ENCODE data around the gene AGAP1.
"Not testable (repeated sequence)": the region's sequence is repeated elsewhere in the genome, so short reads cannot be mapped to it uniquely, and the experiment has no call there.

The AGAP1 gene

DNA sequence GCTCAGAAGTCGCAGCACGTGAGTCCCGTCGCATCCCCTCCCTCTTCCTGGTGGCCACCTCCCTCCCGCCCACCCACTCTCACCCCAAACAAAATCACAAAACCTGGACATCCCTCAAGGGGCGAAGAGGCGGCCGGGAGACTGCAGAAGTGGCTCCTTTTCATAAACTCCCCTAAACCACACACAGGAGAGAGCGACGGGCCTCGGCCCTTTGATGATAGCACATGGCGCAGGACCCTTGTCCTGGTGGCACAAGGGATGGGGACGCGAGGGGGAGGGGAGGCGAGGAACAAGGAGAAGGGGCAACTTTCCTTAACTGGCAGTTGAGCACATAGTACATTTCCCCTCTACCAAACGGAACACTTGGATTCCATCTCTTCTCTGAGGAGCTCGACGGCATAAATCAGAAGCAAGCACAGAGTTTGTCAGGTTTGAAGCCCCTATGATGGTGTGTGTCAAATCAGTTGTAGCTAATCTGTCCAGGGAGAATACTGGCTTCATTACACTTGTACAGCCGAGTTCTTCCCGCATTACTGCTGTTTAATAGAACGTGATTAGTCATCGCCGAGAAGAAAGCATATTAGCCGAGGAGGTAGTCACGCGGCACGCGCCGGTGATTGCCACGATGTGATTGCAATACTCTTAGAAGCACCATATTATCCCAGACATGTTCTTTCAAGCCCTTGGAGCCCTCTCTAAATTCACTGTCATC, 630.5 kb downstream of the AGAP1 start:
- DNase-seq (ENCODE audit: low read depth in 2 of 2) = no peak

DNA sequence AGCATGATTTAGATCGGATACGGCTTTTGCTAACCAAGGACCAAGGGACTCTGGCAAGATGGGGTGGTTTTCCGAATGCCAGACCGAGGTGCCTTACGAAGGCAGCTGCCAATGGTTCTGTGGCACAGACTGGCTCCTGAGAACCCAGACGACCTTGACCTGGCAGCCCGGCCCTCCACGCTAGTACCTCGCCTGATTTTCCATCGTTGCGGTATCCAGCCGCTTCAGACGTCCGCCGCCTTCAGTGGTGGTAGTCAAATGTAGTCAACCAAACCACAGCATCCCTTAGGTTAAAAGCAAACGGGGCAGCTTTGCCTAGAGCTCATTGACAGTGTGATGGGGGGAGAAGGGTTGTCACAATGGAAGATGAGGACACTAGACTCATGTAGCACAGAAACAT, 631.7 kb downstream of the AGAP1 start:
- DNase-seq (ENCODE audit: low read depth in 2 of 2) = no peak

DNA sequence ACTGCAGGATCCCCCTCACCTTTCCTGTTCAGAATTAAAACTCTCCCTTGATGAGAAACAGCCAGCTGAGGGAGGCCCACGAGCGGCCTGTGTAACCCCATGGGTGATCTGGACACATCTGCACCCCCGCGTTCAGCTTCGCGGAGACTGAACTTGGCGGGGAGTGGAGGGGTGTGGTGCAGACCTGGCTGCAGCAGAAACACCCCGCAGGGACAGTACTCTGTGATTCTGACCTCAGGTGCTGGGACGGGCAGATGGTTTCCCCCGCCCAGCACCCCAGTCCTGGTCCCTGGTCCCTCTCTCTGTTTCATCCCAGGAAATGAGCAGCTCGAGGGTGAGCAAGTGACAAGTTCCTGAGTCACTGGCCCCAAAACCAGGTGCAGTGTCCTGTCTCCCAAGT, 633.2 kb downstream of the AGAP1 start:
- DNase-seq (ENCODE audit: low read depth in 2 of 2) = no peak

DNA sequence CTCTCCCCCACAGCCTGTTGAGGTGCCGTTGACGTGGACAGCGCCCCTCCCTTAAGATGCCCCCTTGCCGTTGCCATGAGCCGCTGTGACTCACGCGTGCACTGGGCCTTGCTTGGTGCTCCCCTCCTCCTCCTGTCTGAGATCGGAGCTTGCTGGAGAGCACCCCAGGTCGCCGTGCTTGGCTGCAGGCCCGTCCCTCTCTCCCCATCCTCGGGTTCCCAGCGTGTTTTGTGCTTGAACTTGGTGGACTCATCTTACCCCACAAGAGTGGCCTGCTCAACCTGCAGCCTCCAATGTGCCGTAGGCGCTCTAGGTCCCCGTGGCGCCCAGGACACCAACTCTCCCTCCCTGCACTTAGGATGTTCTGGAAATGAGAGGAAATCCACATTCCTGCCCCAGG, 634.5 kb downstream of the AGAP1 start:
- no peak for DNase-seq (ENCODE audit: low read depth in 2 of 2)

DNA sequence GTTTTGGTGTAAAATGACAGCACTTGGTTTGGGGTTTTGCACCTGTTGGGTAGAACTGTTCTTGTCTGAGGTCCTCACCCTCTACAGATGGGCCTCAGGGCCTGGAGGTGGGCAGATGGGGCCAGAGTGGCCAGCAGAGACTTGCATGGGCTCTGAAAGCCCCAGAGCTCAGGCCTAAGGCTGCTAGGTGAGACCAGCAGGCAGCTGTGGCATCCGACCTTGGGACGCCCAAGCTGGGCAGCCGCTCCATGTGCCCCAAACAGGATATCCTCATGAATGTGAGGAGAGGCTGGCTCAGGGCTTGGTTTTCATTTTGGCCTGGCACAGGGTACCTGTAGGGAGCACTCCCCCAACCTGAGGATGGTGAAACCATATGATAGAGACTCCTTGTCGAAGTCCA, 636.1 kb downstream of the AGAP1 start:
- no peak for DNase-seq (ENCODE audit: low read depth in 2 of 2)

DNA sequence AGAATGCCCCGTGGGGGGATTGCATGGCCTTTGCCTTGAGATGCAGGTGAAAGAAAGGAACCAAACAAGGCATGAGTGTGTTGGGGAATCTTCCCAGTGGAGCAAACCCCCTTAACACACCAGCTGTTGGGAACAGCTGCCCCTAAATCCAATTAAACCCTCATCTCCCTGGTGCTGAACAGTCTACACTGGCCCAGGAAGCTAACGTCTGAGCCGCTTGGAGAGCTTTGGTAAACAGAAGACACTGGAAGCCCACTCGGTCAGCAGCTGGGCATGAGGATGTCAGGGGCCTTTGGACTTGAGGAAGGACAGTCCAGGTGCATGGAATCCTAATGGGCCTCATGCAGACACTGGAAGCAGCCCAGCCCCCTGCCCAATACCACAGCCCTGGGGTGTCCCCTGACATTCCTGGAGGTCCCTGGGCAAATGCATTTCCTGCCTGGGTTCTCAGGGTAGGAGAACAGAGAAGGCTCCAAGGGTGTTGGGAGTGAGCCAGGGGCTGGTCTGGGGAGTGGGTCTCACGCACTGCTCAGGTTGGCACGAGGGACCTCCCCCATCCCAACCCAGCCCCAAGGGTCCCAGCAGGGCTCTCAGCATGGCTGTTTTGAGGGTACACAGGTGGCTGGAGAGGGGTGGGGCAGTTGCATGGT, 636.6 kb downstream of the AGAP1 start:
- DNase-seq (ENCODE audit: low read depth in 2 of 2) = no peak

DNA sequence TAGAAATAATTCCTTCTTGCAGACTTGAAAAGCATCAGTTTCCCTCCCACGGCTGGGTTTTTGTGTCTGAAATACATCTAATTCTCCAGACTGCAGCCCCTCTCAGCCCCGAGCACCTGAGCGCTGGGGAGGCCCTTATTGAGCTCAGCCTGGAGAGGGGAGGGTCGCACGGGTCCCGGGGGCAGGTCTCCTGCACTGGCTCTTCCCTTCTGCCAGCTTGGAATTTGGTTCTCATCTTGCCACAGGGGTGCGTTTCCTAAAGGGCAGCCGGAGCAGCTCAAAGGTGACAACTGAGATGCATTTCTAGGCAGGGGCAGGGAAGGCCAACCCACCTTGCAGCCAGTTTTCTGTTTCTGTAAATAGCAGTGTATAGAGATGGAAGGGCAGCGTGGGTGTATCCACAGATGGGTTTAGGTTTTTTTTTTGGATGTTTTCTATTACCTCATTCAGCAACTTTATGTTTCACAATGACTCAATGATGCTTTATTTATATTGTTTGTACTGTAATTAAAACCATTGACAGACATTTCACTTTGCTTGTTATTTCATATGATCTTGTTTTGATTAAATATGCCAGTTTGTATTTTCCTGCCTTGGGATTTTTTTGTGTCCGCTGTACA, 637.3 kb downstream of the AGAP1 start:
- DNase-seq (ENCODE audit: low read depth in 2 of 2) = no peak

DNA sequence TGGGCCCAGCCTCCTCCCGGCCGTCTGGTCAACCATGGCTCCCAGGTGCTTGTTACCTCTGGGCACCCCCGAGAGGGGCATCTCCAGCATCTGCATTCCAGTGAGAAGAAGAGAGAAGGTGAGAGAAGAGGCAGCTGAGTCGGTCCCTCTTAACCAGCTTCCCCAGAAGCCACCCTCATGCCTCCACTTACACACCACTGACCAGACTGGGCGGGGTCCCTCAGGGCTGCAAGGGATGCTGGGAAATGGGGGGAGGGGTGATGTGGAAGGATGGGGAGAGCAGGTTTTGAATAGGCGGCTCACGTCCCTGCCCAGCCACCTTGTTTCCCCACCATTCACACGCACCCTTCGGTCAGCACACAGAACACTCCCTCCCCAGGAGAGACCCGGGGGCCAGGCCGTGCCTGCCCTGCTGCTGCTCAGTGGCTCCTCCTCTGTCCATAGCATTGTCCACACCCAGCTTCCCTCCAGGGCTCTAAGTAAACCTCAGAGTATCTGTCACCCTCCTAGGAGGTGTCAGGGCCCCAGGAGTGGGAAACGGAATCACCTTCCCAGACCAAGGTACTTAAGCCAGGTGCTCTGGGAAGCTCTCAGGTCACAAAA, 639.7 kb downstream of the AGAP1 start:
- no peak for DNase-seq (ENCODE audit: low read depth in 2 of 2)

DNA sequence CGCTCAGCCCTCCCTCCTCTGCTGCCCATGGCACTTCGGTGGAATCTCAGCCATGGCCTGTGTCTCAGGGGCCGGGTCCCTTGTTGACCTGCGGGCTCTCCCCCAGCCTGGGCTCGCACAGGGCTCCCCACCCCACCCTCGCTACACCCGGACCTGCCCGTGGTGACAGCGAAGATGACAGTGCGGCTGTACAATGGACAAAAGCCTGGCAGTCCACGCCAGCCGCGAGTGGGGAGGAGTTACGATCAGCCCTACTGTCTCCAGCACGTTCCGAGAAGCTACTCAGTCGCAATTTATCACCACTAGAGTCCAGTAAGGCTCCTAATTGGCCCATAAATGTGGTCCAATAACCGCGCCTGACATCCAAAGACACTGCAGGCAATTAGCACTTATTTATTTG, 642.7 kb downstream of the AGAP1 start:
- DNase-seq (ENCODE audit: low read depth in 2 of 2) = no peak

DNA sequence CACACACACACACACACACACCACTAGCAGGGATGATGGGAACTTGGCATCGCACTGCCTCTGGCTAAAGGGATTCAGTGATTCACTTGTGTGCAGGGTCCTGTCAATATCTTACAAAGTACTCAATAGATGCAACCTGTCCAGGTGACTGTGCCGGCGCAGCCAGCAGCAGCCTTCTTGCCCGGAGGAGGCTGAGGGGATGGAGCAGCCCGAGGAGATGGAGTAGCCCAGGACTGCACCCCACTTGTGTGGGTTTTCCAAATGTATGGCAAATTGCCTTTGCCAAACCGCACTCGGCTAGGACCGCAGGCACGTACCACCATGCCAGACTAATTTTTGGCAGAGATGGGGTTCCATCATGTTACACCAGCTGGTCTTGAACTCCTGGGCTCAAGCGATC, 643.2 kb downstream of the AGAP1 start:
- DNase-seq (ENCODE audit: low read depth in 2 of 2) = no peak

DNA sequence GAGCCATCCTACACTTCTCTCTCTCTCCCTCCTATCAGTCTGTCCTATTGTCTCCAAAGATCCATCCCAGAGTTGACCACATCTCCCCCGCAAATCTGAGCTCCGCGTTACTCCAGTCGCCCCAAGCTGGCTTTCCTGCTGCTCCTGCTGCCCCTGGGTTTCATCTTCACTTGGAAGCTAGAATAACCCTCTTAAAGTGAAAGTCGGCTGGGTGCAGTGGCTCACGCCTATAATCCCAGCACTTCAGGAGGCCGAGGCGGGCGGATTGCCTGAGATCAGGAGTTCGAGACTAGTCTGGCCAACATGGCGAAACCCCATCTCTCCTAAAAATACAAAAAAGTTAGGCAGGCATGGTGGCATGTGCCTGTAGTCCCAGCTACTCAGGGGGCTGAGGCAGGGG, 647.8 kb downstream of the AGAP1 start:
- DNase-seq (ENCODE audit: low read depth in 2 of 2) = not testable (repeated sequence)

DNA sequence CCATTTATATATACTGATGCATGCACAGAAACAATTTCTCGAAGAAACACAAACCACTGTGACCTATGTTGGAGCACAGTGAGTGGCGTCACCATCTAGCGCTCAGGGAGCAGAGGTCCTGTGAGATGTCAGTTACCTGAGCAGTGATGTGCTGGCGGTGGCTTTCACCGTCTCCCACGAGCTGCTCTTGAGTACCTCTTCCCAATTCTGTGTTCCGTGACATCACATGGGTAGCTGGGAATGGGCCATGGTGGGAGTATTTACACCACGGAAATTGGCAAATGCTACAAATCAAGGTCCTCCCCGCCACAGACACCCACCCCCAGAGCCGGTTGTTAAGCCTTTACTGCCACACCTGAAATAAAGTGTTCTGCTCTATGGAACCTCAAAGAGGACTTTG, 650.0 kb downstream of the AGAP1 start:
- no peak for DNase-seq (ENCODE audit: low read depth in 2 of 2)

DNA sequence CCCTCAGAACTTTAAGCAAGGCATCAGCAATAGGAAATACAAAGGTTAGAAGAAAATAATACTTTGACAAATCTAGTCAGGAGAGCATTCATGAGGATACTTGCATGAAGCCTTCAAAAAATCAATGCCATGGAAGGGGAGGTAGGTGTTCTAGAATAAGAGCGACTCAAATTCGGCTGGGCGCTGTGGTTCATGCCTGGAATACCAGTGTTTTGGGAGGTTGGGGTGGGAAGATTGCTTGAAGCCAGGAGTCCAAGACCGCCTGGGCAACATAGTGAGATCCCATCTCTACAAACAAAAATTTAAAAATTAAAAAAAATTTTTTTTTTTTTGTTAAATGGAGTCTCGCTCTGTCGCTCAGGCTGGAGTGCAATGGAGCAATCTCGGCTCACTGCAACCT, 652.6 kb downstream of the AGAP1 start:
- DNase-seq (ENCODE audit: low read depth in 2 of 2) = no peak

DNA sequence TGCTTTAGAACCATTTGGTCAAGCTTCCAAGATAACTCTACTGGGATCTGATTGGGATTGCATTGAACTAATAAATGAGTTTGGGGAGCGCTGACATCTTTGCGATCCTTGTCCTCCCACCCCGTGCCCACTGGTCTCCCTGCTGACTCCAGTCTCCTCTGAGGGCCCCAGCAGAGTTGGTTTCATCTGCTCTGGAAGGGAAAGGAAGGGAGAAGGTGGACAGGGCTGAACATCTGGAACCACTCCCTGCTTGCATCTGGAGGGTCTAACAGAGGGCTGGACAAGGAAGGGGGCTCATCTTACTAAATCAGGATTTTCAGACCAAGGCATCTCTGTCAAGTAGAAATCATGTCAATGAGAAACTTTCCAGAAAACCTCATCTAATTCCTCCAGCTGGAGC, 661.6 kb downstream of the AGAP1 start:
- no peak for DNase-seq (ENCODE audit: low read depth in 2 of 2)

DNA sequence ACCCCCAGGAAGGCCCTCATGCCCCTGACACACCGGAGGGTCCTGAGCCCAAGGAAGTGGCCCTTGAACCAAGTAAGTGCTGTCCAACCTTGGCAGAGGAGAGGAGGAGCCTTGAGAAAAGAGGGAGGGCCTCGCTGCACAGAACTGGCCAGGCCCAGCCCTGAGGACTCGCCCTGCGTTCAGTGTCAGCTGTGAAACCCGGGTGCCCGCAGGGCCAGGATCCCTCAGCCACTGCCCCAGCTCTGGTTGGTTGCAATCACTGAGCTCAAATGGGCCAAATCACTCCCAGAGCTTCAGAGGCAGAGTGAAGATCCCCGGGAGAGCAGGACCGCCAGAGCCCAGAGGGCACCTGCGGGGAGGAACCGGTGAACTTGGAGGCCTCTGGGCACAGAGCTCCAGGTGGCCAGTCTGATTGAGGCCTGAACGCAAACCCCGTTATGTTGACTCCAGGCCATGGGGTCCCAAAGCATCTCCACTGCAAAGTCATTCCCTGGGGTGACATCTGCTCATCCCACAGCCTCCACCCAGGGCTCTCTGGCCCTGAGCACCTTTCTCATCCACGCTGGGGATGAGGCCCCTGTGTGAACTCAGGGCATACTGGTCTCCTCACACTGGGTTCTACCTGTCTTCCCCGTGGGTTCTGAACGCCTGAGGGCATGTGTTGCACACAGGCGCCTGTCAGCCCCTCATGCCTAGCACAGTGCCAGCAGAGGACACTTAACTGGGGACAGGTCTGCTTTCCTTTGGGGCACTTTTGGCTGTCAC, 662.4 kb downstream of the AGAP1 start:
- no peak for DNase-seq (ENCODE audit: low read depth in 2 of 2)

DNA sequence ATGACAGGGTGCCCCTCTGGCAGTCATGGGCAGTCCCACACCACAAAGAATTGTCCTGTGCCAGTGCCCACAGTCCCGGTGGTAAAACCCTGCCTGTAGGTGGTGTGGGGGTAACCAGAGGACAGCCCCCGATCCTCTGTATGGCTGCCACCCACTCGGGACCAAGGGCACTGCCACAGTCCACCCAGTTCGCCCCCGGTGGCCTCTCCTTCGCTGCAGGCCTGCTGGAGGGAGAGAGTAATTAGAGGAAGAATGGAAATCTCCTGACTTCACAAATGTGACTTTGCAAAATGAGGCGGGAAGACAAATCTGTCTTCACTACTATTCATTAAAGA, 663.0 kb downstream of the AGAP1 start:
- DNase-seq (ENCODE audit: low read depth in 2 of 2) = no peak

DNA sequence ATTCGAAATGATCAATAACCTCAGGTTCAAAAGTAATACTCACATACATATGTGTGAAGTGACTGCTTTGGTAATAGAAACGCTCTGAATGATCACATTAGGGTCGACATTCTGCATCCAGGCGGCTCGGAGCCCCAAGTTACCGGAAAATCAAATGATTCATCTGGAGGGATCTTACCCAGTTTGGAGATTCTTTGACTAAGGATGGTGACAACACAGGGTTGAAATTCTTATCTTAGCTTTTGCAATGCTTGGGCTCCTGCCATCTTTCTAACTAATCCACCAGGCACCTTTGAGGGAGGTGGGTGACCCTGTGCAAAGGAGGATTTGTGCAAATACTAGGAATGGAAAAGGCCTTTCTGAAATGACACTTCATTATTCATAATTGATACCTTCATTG, 663.5 kb downstream of the AGAP1 start:
- DNase-seq (ENCODE audit: low read depth in 2 of 2) = no peak

DNA sequence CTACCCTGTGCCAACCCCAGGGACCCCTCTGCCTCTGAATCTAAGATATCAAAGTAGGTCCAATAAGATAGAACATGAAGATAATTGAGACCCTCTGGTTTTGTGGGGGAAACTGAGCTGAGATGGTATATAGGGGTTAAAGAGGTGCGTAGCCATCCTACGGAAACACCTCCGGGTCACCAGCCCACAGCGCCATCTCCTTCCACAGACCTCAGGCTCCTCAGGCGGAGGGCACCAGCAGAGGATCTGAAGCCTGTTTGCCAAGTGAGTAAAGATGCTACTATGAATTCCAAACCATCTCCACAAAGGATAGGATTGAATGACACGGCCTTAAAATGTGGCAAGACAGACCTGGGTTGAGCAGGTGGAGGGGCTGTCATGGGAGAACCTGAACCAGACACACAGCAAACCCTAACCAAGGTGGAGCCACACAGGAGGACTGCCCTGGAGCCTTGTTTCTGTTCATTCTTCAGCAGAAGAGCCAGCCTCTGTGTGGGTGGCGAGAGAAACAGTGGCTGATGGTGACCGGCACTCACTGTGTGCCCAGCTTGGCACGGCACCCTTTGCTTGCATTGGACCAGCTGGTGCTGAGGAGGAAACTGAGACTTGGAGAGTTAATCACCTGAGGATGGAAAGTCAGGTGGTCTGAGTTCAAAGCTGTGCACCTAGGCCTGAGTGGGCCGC, 664.1 kb downstream of the AGAP1 start:
- no peak for DNase-seq (ENCODE audit: low read depth in 2 of 2)

DNA sequence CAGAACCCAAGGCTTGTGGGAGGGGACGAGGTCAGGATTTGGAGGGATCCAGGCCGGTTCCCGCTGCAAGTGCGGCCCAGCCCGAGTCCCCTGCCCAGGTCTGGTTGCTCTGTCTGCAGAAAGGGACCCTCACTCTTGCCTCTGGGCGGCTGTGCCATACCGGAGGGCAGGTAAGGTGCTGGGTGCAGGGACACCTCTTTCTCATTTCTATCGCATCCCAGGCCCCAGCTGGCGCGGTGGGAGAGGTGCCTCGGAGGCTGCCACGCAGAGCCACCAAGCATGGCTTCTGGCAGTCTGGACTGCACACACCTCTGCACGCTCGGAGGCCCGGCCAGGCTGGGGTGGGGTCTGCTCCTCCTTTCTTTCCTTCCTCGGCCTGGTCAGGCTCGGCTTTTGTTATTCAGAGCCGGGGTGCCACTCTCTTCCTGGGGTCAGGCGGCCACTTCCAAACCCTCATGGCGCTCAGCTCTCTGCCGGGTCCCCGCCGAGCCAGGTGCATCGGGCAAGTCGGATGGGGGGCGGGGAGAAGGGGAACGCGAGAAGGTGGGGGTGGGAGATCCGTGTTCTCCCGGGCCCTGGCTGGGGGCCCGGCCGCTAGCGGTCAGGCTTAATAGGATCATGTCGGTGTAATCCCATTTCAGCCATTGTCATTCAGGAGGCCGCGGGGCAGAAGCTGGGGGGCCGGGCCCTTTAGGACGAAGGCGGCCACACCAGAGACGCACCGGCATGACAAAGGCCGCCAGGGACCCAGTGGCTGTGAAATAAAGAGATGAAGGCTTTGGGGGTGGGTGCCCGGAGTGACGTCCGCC, 665.3 kb downstream of the AGAP1 start:
- no peak for DNase-seq (ENCODE audit: low read depth in 2 of 2)

DNA sequence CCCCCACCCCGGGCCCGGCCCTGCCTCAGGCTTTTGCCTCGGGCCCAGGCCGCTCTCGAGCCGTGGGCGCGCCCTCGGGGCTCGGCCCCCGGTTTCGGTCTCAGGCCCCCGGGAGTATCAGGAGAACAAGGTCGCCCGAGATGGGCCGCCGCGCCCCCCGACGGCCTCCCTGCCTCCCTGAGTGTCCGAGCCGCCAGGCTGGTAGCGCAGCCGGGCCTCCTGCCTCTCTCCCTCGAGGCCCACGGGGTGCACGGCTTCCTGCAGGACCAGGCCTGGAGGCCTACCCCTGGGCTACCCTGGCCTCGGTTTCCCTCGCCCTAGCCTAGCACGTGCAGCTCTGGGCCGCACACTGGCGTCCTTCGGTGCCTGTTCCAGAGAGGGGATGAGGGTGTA, 665.9 kb downstream of the AGAP1 start:
- DNase-seq (ENCODE audit: low read depth in 2 of 2) = no peak
